Measurements from ENCODE around the gene TCEAL7.

DNA sequence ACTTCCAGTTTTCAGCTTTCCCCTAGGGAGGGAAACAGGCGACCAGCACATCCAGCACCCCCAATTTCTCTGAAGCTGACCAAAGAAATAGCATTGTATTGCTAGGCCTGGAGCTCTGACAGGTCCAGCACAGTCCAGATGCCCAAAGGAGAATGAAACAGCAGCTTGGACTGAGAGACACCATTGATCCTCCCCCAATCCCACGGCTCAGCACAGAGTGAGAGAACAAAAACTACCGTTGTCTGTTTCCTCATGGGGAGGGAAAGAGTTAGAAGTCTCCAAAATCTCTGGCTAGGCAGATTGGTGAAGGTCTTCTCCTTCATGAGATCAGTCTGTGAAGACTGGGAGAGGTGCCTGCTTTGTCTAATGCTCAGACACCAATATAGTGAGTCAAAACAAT, 8.6 kb downstream of the TCEAL7 start:
- TF ChIP-seq, protein P1, sequence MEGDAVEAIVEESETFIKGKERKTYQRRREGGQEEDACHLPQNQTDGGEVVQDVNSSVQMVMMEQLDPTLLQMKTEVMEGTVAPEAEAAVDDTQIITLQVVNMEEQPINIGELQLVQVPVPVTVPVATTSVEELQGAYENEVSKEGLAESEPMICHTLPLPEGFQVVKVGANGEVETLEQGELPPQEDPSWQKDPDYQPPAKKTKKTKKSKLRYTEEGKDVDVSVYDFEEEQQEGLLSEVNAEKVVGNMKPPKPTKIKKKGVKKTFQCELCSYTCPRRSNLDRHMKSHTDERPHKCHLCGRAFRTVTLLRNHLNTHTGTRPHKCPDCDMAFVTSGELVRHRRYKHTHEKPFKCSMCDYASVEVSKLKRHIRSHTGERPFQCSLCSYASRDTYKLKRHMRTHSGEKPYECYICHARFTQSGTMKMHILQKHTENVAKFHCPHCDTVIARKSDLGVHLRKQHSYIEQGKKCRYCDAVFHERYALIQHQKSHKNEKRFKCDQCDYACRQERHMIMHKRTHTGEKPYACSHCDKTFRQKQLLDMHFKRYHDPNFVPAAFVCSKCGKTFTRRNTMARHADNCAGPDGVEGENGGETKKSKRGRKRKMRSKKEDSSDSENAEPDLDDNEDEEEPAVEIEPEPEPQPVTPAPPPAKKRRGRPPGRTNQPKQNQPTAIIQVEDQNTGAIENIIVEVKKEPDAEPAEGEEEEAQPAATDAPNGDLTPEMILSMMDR (IDR thresholded peaks at IDR 0.05): no peak
- TF ChIP-seq, protein P2, sequence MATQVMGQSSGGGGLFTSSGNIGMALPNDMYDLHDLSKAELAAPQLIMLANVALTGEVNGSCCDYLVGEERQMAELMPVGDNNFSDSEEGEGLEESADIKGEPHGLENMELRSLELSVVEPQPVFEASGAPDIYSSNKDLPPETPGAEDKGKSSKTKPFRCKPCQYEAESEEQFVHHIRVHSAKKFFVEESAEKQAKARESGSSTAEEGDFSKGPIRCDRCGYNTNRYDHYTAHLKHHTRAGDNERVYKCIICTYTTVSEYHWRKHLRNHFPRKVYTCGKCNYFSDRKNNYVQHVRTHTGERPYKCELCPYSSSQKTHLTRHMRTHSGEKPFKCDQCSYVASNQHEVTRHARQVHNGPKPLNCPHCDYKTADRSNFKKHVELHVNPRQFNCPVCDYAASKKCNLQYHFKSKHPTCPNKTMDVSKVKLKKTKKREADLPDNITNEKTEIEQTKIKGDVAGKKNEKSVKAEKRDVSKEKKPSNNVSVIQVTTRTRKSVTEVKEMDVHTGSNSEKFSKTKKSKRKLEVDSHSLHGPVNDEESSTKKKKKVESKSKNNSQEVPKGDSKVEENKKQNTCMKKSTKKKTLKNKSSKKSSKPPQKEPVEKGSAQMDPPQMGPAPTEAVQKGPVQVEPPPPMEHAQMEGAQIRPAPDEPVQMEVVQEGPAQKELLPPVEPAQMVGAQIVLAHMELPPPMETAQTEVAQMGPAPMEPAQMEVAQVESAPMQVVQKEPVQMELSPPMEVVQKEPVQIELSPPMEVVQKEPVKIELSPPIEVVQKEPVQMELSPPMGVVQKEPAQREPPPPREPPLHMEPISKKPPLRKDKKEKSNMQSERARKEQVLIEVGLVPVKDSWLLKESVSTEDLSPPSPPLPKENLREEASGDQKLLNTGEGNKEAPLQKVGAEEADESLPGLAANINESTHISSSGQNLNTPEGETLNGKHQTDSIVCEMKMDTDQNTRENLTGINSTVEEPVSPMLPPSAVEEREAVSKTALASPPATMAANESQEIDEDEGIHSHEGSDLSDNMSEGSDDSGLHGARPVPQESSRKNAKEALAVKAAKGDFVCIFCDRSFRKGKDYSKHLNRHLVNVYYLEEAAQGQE (IDR thresholded peaks at IDR 0.05; ENCODE audit: insufficient read depth in 1 of 2, low read depth in 2 of 2, low read length in 1 of 2): no peak
